K562 (cell line): ENCODE data around the gene RNF123. TPM values are rescaled to one million over a fixed set of nuclear protein-coding genes. Genes with fewer than 3 reads are reported as not detected.

Source experiments
- ATAC-seq: fragments of 200-7000 bp; cut with Tn5 transposase; 3 replicates; pipeline ENCODE4 v1.9.1; 2020; ENCODE audit warnings: moderate library complexity
- BruUV-seq: library from RNA; stranded (reverse); fragments of 400-500 nt; replicated peaks from 2 replicates; lab custom pipeline; 2021; lab: Mats Ljungman, UMichigan
- CTCF ChIA-PET: fragments of 300-600 bp; formaldehyde crosslinking; extraction: SDS; loops from one replicate; lab custom pipeline; 2021; ENCODE audit warnings: low intra/inter-chr PET ratio; lab: Yijun Ruan, JAX
- POLR2A ChIA-PET: fragments of 300-600, 350-650 bp; sonication (Branson Sonifier 250); formaldehyde crosslinking; extraction: SDS; loops from one replicate; lab custom pipeline; 2021; ENCODE audit warnings: antibody characterized with exemption, inconsistent platforms; lab: Yijun Ruan, JAX
- DNase-seq, 4 experiments: peaks; one replicate each; pipeline versions ENCODE4 v3.0.0 to v3.0.0-alpha.2; 2011 to 2018; ENCODE audit warnings: low spot score in 3 of 4, mixed read lengths in 3 of 4; ENCODE audit errors: extremely low read depth in 1 of 4
- FAIRE-seq: peaks from 2 replicates; lab custom pipeline; 2011; peaks lifted over from hg19 to GRCh38; lab: Jason Lieb, UNC
- H2AFZ ChIP-seq: 2 replicates; pipeline ENCODE4 v1.6.0; 2011; ENCODE audit warnings: low read depth, low read length, control low read depth, inconsistent platforms
- H3K27ac ChIP-seq: fragments of 200-600 bp; 3 replicates; pipeline ENCODE4 v1.8.0; 2011; ENCODE audit warnings: low read depth, mild to moderate bottlenecking, control low read depth, inconsistent platforms, low read length, moderate library complexity, mixed read lengths; ENCODE audit errors: extremely low read depth
- H3K27me3 ChIP-seq, 2 experiments: fragments of 300-600 bp in 1 of 2; 2 replicates in 1 of 2; 3 replicates in 1 of 2; pipeline versions ENCODE4 v1.6.0 to v1.8.0; 2011; ENCODE audit warnings: inconsistent platforms in 2 of 2, low read length in 2 of 2, mild to moderate bottlenecking in 1 of 2, mixed read lengths in 1 of 2, moderate library complexity in 1 of 2; ENCODE audit not compliant: control insufficient read depth in 2 of 2, insufficient read depth in 2 of 2
- H3K36me3 ChIP-seq: fragments of 300-600 bp; 3 replicates; pipeline ENCODE4 v1.8.0; 2011; ENCODE audit warnings: mild to moderate bottlenecking, low read length, inconsistent platforms; ENCODE audit not compliant: control insufficient read depth, insufficient read depth
- H3K4me1 ChIP-seq, 2 experiments: fragments of 200-600 bp in 1 of 2; replicated peaks in 1 of 2; 2 replicates in 1 of 2; 3 replicates in 1 of 2; pipeline versions ENCODE4 v1.5.1 to v1.8.0; 2011; ENCODE audit warnings: inconsistent platforms in 2 of 2, low read length in 2 of 2, mild to moderate bottlenecking in 1 of 2, mixed read lengths in 1 of 2, moderate library complexity in 1 of 2; ENCODE audit not compliant: control insufficient read depth in 2 of 2, insufficient read depth in 2 of 2
- H3K4me2 ChIP-seq: 2 replicates; pipeline ENCODE4 v1.6.1; 2011; ENCODE audit warnings: low read length, control low read depth, inconsistent platforms, mixed read lengths; ENCODE audit not compliant: insufficient read depth
- H3K4me3 ChIP-seq: fragments of 200-600 bp; sonication (generic), shearing (Covaris generic); 2 replicates; pipeline ENCODE4 v1.5.1; 2016; ENCODE audit warnings: control low read depth, inconsistent platforms
- H3K79me2 ChIP-seq: fragments of 200-600 bp; 3 replicates; pipeline ENCODE4 v1.8.0; 2011; ENCODE audit warnings: low read length, inconsistent platforms; ENCODE audit not compliant: control insufficient read depth, insufficient read depth
- H3K9ac ChIP-seq, 2 experiments: 2 replicates each; pipeline versions ENCODE4 v1.6.0 to v1.6.1; 2011; ENCODE audit warnings: low read depth in 2 of 2, low read length in 2 of 2, control low read depth in 1 of 2, inconsistent platforms in 1 of 2, mild to moderate bottlenecking in 1 of 2, mixed read lengths in 1 of 2; ENCODE audit not compliant: insufficient read depth in 1 of 2
- H3K9me1 ChIP-seq: one replicate; pipeline ENCODE4 v1.6.0; 2011; ENCODE audit warnings: inconsistent platforms, mild to moderate bottlenecking, low read length, moderate library complexity; ENCODE audit not compliant: control insufficient read depth, insufficient read depth
- H3K9me3 ChIP-seq: replicated peaks from 2 replicates; pipeline ENCODE4 v1.5.1; 2011; ENCODE audit warnings: low read depth, low read length, inconsistent platforms; ENCODE audit not compliant: control insufficient read depth, insufficient read depth
- H4K20me1 ChIP-seq: replicated peaks from 2 replicates; pipeline ENCODE4 v1.6.1; 2011; ENCODE audit warnings: low read length, inconsistent platforms, mixed read lengths; ENCODE audit not compliant: control insufficient read depth, insufficient read depth
- DEAF1 ChIP-seq: fragments of 450-650 bp; formaldehyde crosslinking; IDR thresholded peaks from 2 replicates; pipeline ENCODE4 v1.4.0; 2020; ENCODE audit warnings: mild to moderate bottlenecking, moderate library complexity
- HNRNPH1 ChIP-seq: fragments of 200-400 bp; formaldehyde crosslinking; optimal IDR thresholded peaks from 2 replicates; pipeline ENCODE3; 2017; ENCODE audit warnings: low read depth, mild to moderate bottlenecking, low read length, moderate library complexity
- LEF1 ChIP-seq: fragments of 450-650 bp; IDR thresholded peaks from 2 replicates; pipeline ENCODE4 v1.6.1; 2016; ENCODE audit warnings: mild to moderate bottlenecking
- NRF1 ChIP-seq, 2 experiments: fragments of 450-650 bp; IDR thresholded peaks in 1 of 2; conservative IDR thresholded peaks in 1 of 2; 2 replicates each; pipeline ENCODE4 v1.6.1; 2014; ENCODE audit warnings: mild to moderate bottlenecking in 2 of 2
- NUFIP1 ChIP-seq: fragments of 450-650 bp; IDR thresholded peaks from 2 replicates; pipeline ENCODE4 v1.6.1; 2018; ENCODE audit not compliant: partially characterized antibody
- SNRNP70 ChIP-seq: fragments of 200-400 bp; formaldehyde crosslinking; optimal IDR thresholded peaks from 2 replicates; pipeline ENCODE3; 2017; ENCODE audit warnings: low read depth, low read length
- SP1 ChIP-seq: sonication (generic); formaldehyde crosslinking; IDR thresholded peaks from 2 replicates; pipeline ENCODE4 v1.8.1; 2022; ENCODE audit warnings: mild to moderate bottlenecking, missing genetic modification reagents
- SRF ChIP-seq, 2 experiments: fragments of 250-450, 450-650 bp in 1 of 2; sonication (Bioruptor Pico) in 1 of 2; sonication (generic) in 1 of 2; formaldehyde crosslinking; IDR thresholded peaks; 2 replicates each; pipeline versions ENCODE4 v1.5.0 to v1.5.1; 2020 to 2022; ENCODE audit warnings: mild to moderate bottlenecking in 1 of 2, missing genetic modification reagents in 1 of 2
- TBP ChIP-seq: optimal IDR thresholded peaks from 2 replicates; pipeline ENCODE3; 2011; ENCODE audit warnings: low read depth, low read length, improper control_type of control experiment
- ZBTB8A ChIP-seq: fragments of 450-650 bp; IDR thresholded peaks from 2 replicates; pipeline ENCODE4 v1.6.1; 2018; ENCODE audit warnings: mild to moderate bottlenecking, moderate library complexity; ENCODE audit not compliant: partially characterized antibody
- ZNF184 ChIP-seq: sonication (generic); formaldehyde crosslinking; IDR thresholded peaks from 2 replicates; pipeline ENCODE4 v1.5.0; 2020; ENCODE audit warnings: missing genetic modification reagents
- ZNF431 ChIP-seq: sonication (generic); formaldehyde crosslinking; IDR thresholded peaks from 2 replicates; pipeline ENCODE4 v1.8.0; 2022; ENCODE audit warnings: mild to moderate bottlenecking, missing genetic modification reagents
- WGBS: fragments of 100-300 bp; shearing (Covaris generic); methylation state at CpG from one replicate; pipeline ENCODE4 v1.1.6; 2016; ENCODE audit warnings: low coverage, mixed read lengths; ENCODE audit not compliant: insufficient coverage; ENCODE audit errors: missing lambda C conversion rate; 5-methylcytosine and 5-hydroxymethylcytosine counted together
- in situ Hi-C: fragments of 300-500 bp; cut with MboI; formaldehyde crosslinking; loops from 4 replicates; pipeline ENCODE4 v1.15.0; 2018; ENCODE audit warnings: inconsistent platforms, mixed read lengths
- intact Hi-C: fragments of 100-400 bp; cut with micrococcal nuclease; formaldehyde crosslinking; loops from 2 replicates; pipeline ENCODE4 v1.14.2; 2022
- polyA plus RNA-seq, 8 experiments: library from polyadenylated mRNA; depleted of rRNA in 4 of 8; stranded (reverse) in 5 of 8; unstranded in 3 of 8; fragments of >200 nt; fragmentation: Nextera tagmentation in 2 of 8; fragmentation: Illumina TruSeq in 1 of 8; extraction: Ambion mirVana in 2 of 8; extraction: Trizol in 1 of 8; gene quantifications; 2 replicates each; pipeline versions ENCODE4 v1.2.1 to v1.2.3, GENCODE V29; 2011 to 2014; ENCODE audit warnings: inconsistent platforms in 1 of 8, missing spikeins in 1 of 8
- total RNA-seq, 7 experiments: library from RNA; depleted of rRNA in 6 of 7; stranded (reverse); fragments of >200 nt in 6 of 7; fragmentation: Illumina TruSeq in 2 of 7; extraction: Trizol in 2 of 7; gene quantifications; 2 replicates each; pipeline versions ENCODE4 v1.2.1 to v1.2.3, GENCODE V29; 2011 to 2021; ENCODE audit warnings: low replicate concordance in 1 of 7
- TF ChIP-seq, protein P1 (sequence below): sonication (generic); formaldehyde crosslinking; IDR thresholded peaks from 2 replicates; pipeline ENCODE4 v1.4.0; 2020; ENCODE audit warnings: mild to moderate bottlenecking, missing genetic modification reagents
- TF ChIP-seq, protein P2 (sequence below): sonication (generic); formaldehyde crosslinking; IDR thresholded peaks from 2 replicates; pipeline ENCODE4 v1.8.0; 2022; ENCODE audit warnings: missing genetic modification reagents, mild to moderate bottlenecking, moderate library complexity, borderline replicate concordance

RNF123 gene
- total and polyA plus RNA-seq, 9 of the 15 experiments (the other 6 are each of a cell fraction or from before 2014, with no cell fraction given): 8.7 to 53.1 (median 17.5) TPM

- H3K79me2 ChIP-seq: peaks cover 29% of the 10 kb centered on the region
- H3K4me2 ChIP-seq: no peak overlapping the region
- H3K27ac ChIP-seq: peak overlapping the region; percentile 54; the same call in 1 of the 3 replicates
- H2AFZ ChIP-seq: no peak overlapping the region
- no peak overlapping the region for H3K4me3 ChIP-seq
- in situ Hi-C loops: loop anchor here (5.0 kb wide), 1 partner anchor 129 kb away; no protein-coding TSS in a partner anchor
- H3K9me1 ChIP-seq: peaks cover 2% of the 10 kb centered on the region
- peak; percentile 65 to 80 (median 70) for DNase-seq
- no peaks in the 10 kb centered on the region for H3K27me3 ChIP-seq
- WGBS: 28% methylated on average over 8 of the region's 11 CpGs
- intact Hi-C loops: loop anchor here (1.0 to 5.0 kb wide), 3 partner anchors 104 to 217 kb away; no protein-coding TSS in a partner anchor
- ATAC-seq: peak; percentile 61
- no TSS peak for BruUV-seq
- H3K9ac ChIP-seq: peak overlapping the region in 1 of 2 experiments; percentile 26; a peak in 2 of 4 replicates
- peak; percentile 89 for FAIRE-seq
- H4K20me1 ChIP-seq: no peaks in the 10 kb centered on the region; the same call in 1 of the 2 replicates
- POLR2A ChIA-PET: interaction anchor here (0.6 kb wide), 2 partner anchors 41 to 424 kb away, joined by 3 read pairs; no protein-coding TSS in a partner anchor
- CTCF ChIA-PET: interaction anchor here (0.6 to 1.9 kb wide), 5 partner anchors 61 to 658 kb away, joined by 3 to 21 read pairs (median 4); no protein-coding TSS in a partner anchor
- H3K4me1 ChIP-seq: peaks cover 17 to 38% of the 10 kb centered on the region in 2 experiments; a peak in 4 of 5 replicates
- H3K9me3 ChIP-seq: no peaks in the 10 kb centered on the region
- H3K36me3 ChIP-seq: peaks cover 17% of the 10 kb centered on the region; the same call in 2 of the 3 replicates
- TF ChIP-seq, protein P1, sequence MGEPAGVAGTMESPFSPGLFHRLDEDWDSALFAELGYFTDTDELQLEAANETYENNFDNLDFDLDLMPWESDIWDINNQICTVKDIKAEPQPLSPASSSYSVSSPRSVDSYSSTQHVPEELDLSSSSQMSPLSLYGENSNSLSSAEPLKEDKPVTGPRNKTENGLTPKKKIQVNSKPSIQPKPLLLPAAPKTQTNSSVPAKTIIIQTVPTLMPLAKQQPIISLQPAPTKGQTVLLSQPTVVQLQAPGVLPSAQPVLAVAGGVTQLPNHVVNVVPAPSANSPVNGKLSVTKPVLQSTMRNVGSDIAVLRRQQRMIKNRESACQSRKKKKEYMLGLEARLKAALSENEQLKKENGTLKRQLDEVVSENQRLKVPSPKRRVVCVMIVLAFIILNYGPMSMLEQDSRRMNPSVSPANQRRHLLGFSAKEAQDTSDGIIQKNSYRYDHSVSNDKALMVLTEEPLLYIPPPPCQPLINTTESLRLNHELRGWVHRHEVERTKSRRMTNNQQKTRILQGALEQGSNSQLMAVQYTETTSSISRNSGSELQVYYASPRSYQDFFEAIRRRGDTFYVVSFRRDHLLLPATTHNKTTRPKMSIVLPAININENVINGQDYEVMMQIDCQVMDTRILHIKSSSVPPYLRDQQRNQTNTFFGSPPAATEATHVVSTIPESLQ (CRISPR knock-in tag): no peak
- no peak for TF ChIP-seq ZNF431 (CRISPR knock-in tag)
- TF ChIP-seq, protein P2, sequence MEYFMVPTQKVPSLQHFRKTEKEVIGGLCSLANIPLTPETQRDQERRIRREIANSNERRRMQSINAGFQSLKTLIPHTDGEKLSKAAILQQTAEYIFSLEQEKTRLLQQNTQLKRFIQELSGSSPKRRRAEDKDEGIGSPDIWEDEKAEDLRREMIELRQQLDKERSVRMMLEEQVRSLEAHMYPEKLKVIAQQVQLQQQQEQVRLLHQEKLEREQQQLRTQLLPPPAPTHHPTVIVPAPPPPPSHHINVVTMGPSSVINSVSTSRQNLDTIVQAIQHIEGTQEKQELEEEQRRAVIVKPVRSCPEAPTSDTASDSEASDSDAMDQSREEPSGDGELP (CRISPR knock-in tag): peak; percentile 38; the same call in 1 of the 2 replicates
- TF ChIP-seq TBP: no peak
- peak in 1 of 2 experiments; percentile 92; a peak in 1 of 4 replicates for TF ChIP-seq SRF (CRISPR knock-in tag; IDR thresholded peaks at IDR 0.05)
- TF ChIP-seq DEAF1 (CRISPR knock-in tag): peak; percentile 48
- TF ChIP-seq NRF1 (conservative IDR thresholded peaks at IDR 0.05 in 1 of 2, IDR thresholded peaks at IDR 0.05 in 1 of 2): no peak
- TF ChIP-seq ZBTB8A: no peak
- TF ChIP-seq SP1 (CRISPR knock-in tag): peak; percentile 46; the same call in 1 of the 2 replicates
- TF ChIP-seq ZNF184 (CRISPR knock-in tag): no peak
- no peak for TF ChIP-seq HNRNPH1
- no peak for TF ChIP-seq SNRNP70
- no peak for TF ChIP-seq LEF1
- TF ChIP-seq NUFIP1: no peak
Measured at GRCh38 chr3:49671291-49672288, 17.8 kb upstream of the RNF123 start.
